Right lobe of liver (tissue), 4 donors: ENCODE measurements around the gene DECR2.

Experiments
- CTCF ChIP-seq, 4 donors: fragments of 200-600 bp in 3 of 4; fragments of 450-650 bp in 1 of 4; IDR thresholded peaks; one replicate each; pipeline versions ENCODE4 v1.5.1 to v1.8.0; 2016 to 2022; ENCODE audit warnings: antibody characterized with exemption in 4 of 4, mild to moderate bottlenecking in 2 of 4
- POLR2A ChIP-seq: fragments of 450-650 bp; IDR thresholded peaks from one replicate; pipeline ENCODE4 v1.6.1; 2017; ENCODE audit warnings: antibody characterized with exemption, mild to moderate bottlenecking
- donor health status: DM: no; HTN: no; CAD: no.
- donor health status: DM: no; HTN: no; CAD: no.
- donor health status: DM: no; HTN: yes; CAD: no.

GRCh38 chr16:375212-375611, 26.5 kb upstream of the DECR2 start:
- TF ChIP-seq CTCF (IDR thresholded peaks at IDR 0.05) (no peak), POLR2A (no peak)
